A549 (cell line): ENCODE data around the gene CDC20.

Source experiments
- CEBPB ChIP-seq, 2 experiments: fragments of >200 bp in 1 of 2; sonication (Bioruptor Twin) in 1 of 2; formaldehyde crosslinking in 1 of 2; IDR thresholded peaks; 2 replicates each; pipeline ENCODE4 v1.6.1; 2012 to 2016
- CHD2 ChIP-seq: fragments of 150-350 bp; IDR thresholded peaks from 2 replicates; pipeline ENCODE4 v1.6.1; 2014; ENCODE audit warnings: low read length; ENCODE audit not compliant: partially characterized antibody
- CTCF ChIP-seq: fragments of >200 bp; sonication (Bioruptor Twin); formaldehyde crosslinking; IDR thresholded peaks from 3 replicates; pipeline ENCODE4 v1.5.1; 2016
- HMGXB4 ChIP-seq: fragments of 250-450 bp; sonication (Bioruptor Pico); IDR thresholded peaks from 2 replicates; pipeline ENCODE4 v1.5.0; 2021; ENCODE audit warnings: mild to moderate bottlenecking, moderate library complexity, borderline replicate concordance
- POLR2A ChIP-seq: IDR thresholded peaks from 2 replicates; pipeline ENCODE4 v1.6.1; 2012; ENCODE audit warnings: mild to moderate bottlenecking, low read length
- RNF2 ChIP-seq: fragments of 200-600 bp; sonication (generic); IDR thresholded peaks from 2 replicates; pipeline ENCODE4 v1.6.1; 2016; ENCODE audit warnings: low read depth, mild to moderate bottlenecking, antibody characterized with exemption, moderate library complexity, borderline replicate concordance
- TF ChIP-seq, protein P1 (sequence below): IDR thresholded peaks from 2 replicates; pipeline ENCODE4 v1.6.1; 2012

- TF ChIP-seq CEBPB (IDR thresholded peaks at IDR 0.05) (no peak), CTCF (no peak), RNF2 (no peak), HMGXB4 (no peak), CHD2 (no peak), POLR2A (no peak)
- TF ChIP-seq, protein P1, sequence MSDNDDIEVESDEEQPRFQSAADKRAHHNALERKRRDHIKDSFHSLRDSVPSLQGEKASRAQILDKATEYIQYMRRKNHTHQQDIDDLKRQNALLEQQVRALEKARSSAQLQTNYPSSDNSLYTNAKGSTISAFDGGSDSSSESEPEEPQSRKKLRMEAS: no peak
Measured at GRCh38 chr1:43319766-43320165, 39.0 kb upstream of the CDC20 start.
